Tibial nerve (tissue), 3 donors: ENCODE measurements around the gene DDC.

Source experiments
- POLR2A ChIP-seq, 2 donors: fragments of 450-650 bp; IDR thresholded peaks; one replicate each; pipeline ENCODE4 v1.6.1; 2017; ENCODE audit warnings: antibody characterized with exemption in 2 of 2, mild to moderate bottlenecking in 2 of 2, moderate library complexity in 2 of 2
- TF ChIP-seq, protein P1 (sequence below), 5 experiments: fragments of 200-600 bp in 3 of 5; fragments of 450-650 bp in 2 of 5; sonication (generic) in 3 of 5; IDR thresholded peaks; one replicate each; pipeline ENCODE4 v1.5.1; 2016 to 2019; ENCODE audit warnings: antibody characterized with exemption in 5 of 5, mild to moderate bottlenecking in 3 of 5, moderate library complexity in 2 of 5

DNA sequence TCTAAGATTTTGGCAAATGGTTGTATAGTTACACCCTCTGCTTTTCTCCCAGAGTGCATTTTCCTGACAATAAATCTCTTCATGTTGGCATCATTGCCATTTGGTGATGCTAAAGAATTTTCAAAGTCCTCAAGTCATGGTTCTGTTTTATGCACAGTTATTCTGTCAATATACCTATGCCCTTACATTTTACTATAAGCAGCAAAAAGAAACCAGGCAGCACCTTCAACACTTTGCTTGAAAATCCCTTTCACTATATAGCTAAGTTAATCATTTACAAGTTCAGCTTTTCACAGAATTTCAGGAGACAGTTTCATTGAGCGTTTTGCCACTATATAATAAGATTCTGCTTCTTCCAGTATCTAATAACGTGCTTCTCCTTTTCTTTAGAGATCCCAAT lies 137.7 kb downstream of the DDC start:
- TF ChIP-seq, protein P1, sequence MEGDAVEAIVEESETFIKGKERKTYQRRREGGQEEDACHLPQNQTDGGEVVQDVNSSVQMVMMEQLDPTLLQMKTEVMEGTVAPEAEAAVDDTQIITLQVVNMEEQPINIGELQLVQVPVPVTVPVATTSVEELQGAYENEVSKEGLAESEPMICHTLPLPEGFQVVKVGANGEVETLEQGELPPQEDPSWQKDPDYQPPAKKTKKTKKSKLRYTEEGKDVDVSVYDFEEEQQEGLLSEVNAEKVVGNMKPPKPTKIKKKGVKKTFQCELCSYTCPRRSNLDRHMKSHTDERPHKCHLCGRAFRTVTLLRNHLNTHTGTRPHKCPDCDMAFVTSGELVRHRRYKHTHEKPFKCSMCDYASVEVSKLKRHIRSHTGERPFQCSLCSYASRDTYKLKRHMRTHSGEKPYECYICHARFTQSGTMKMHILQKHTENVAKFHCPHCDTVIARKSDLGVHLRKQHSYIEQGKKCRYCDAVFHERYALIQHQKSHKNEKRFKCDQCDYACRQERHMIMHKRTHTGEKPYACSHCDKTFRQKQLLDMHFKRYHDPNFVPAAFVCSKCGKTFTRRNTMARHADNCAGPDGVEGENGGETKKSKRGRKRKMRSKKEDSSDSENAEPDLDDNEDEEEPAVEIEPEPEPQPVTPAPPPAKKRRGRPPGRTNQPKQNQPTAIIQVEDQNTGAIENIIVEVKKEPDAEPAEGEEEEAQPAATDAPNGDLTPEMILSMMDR (IDR thresholded peaks at IDR 0.05): no peak
- no peak for TF ChIP-seq POLR2A (IDR thresholded peaks at IDR 0.05)
